CD4-positive, CD25-positive, alpha-beta regulatory T cell (primary cell): ENCODE results near the gene P3H2. TPM values are rescaled to one million over a fixed set of nuclear protein-coding genes. Genes with fewer than 3 reads are reported as not detected.

Experiments used
- ATAC-seq, 2 donors: fragments of 150-1000 bp; cut with Tn5 transposase; one replicate each; pipeline ENCODE4 v1.10.0; 2021; ENCODE audit warnings: low read depth in 2 of 2, moderate number of reproducible peaks in 2 of 2, moderate library complexity in 1 of 2
- DNase-seq, 3 donors: peaks; one replicate each; pipeline versions ENCODE4 v3.0.0 to v3.0.0-alpha.2; 2012 to 2022; ENCODE audit warnings: mixed read lengths in 1 of 3
- H3K27ac ChIP-seq: one replicate; pipeline ENCODE4 v1.7.0; 2013; ENCODE audit warnings: mild to moderate bottlenecking, low read length; ENCODE audit not compliant: insufficient read depth, poor library complexity, severe bottlenecking
- H3K27me3 ChIP-seq: one replicate; pipeline ENCODE4 v1.7.0; 2013; ENCODE audit warnings: low read length; ENCODE audit not compliant: control insufficient read depth, insufficient read depth
- H3K36me3 ChIP-seq: one replicate; pipeline ENCODE4 v1.7.0; 2013; ENCODE audit warnings: mild to moderate bottlenecking, low read length, moderate library complexity; ENCODE audit not compliant: control insufficient read depth, insufficient read depth
- H3K4me1 ChIP-seq: 2 replicates; pipeline ENCODE4 v1.7.0; 2013; ENCODE audit warnings: mild to moderate bottlenecking, low read length; ENCODE audit not compliant: insufficient read depth, control insufficient read depth, poor library complexity, severe bottlenecking
- H3K4me3 ChIP-seq: one replicate; pipeline ENCODE4 v1.7.0; 2013; ENCODE audit warnings: low read depth, mild to moderate bottlenecking, low read length, moderate library complexity
- H3K9me3 ChIP-seq, 2 experiments: 1 replicate in 1 of 2; 2 replicates in 1 of 2; pipeline ENCODE4 v1.7.0; 2013; ENCODE audit warnings: low read length in 2 of 2, mild to moderate bottlenecking in 1 of 2, moderate library complexity in 1 of 2; ENCODE audit not compliant: control insufficient read depth in 2 of 2
- H3K27ac Mint-ChIP-seq, 3 donors: one replicate each; pipeline ENCODE4 v1.8.0; 2020 to 2022; ENCODE audit warnings: mild to moderate bottlenecking in 3 of 3, mixed read lengths in 3 of 3, moderate library complexity in 2 of 3
- H3K27me3 Mint-ChIP-seq: one replicate; pipeline ENCODE4 v1.8.0; 2022; ENCODE audit warnings: mild to moderate bottlenecking, mixed read lengths
- H3K36me3 Mint-ChIP-seq: one replicate; pipeline ENCODE4 v1.8.0; 2020; ENCODE audit warnings: mixed read lengths
- H3K4me1 Mint-ChIP-seq, 4 donors: one replicate each; pipeline ENCODE4 v1.8.0; 2020 to 2022; ENCODE audit warnings: mixed read lengths in 4 of 4, mild to moderate bottlenecking in 1 of 4
- H3K4me3 Mint-ChIP-seq, 4 donors: one replicate each; pipeline ENCODE4 v1.8.0; 2020 to 2022; ENCODE audit warnings: mild to moderate bottlenecking in 4 of 4, mixed read lengths in 4 of 4, moderate library complexity in 3 of 4
- H3K9me3 Mint-ChIP-seq, 7 donors: one replicate each; pipeline ENCODE4 v1.8.0; 2020 to 2022; ENCODE audit warnings: mixed read lengths in 7 of 7, mild to moderate bottlenecking in 3 of 7, moderate library complexity in 2 of 7
- polyA plus RNA-seq, 4 donors: library from polyadenylated mRNA; unstranded; fragments of 300-500 nt; fragmentation: Illumina TruSeq; gene quantifications; one replicate each; pipeline ENCODE4 v1.2.3, GENCODE V29; 2021
- total RNA-seq: library from RNA; stranded (reverse); gene quantifications from one replicate; pipeline ENCODE4 v1.2.3, GENCODE V29; 2022

The P3H2 gene
- total and polyA plus RNA-seq, 5 donors from 2014 or later: not detected

- Mint-ChIP-seq H3K27ac (no peak overlapping the region), H3K9me3 (peaks cover 0 to 4% (median 0%) of the 10 kb centered on the region in 7 donors), H3K27me3 (peaks cover 38% of the 10 kb centered on the region), H3K4me1 (peaks cover 0 to 9% (median 3%) of the 10 kb centered on the region in 4 donors), H3K36me3 (no peaks in the 10 kb centered on the region), H3K4me3 (no peak overlapping the region)
- no peak for DNase-seq
- Histone ChIP-seq H3K4me3 (no peak overlapping the region), H3K27me3 (peaks cover 19% of the 10 kb centered on the region), H3K27ac (no peak overlapping the region), H3K36me3 (no peaks in the 10 kb centered on the region), H3K4me1 (peaks cover 9% of the 10 kb centered on the region), H3K9me3 (no peaks in the 10 kb centered on the region)
- no peak for ATAC-seq
Observed at GRCh38 chr3:190122198-190122771, 1.6 kb upstream of the P3H2 start.

GRCh38 chr3:190121383-190121782, 686 bp upstream of the P3H2 start:
- Mint-ChIP-seq H3K4me1 (peaks cover 0 to 9% (median 3%) of the 10 kb centered on the region in 4 donors), H3K36me3 (no peaks in the 10 kb centered on the region), H3K4me3 (no peak overlapping the region), H3K27me3 (peaks cover 45% of the 10 kb centered on the region), H3K9me3 (peaks cover 0 to 5% (median 0%) of the 10 kb centered on the region in 7 donors), H3K27ac (no peak overlapping the region)
- H3K27me3 ChIP-seq: peaks cover 19% of the 10 kb centered on the region
- no peaks in the 10 kb centered on the region for H3K36me3 ChIP-seq
- no peak overlapping the region for H3K27ac ChIP-seq
- no peak overlapping the region for H3K4me3 ChIP-seq
- peaks cover 9% of the 10 kb centered on the region for H3K4me1 ChIP-seq
- ATAC-seq (no peak), DNase-seq (no peak)
- H3K9me3 ChIP-seq: no peaks in the 10 kb centered on the region

- H3K4me1 ChIP-seq: peaks cover 9% of the 10 kb centered on the region
- peaks cover 0 to 9% (median 3%) of the 10 kb centered on the region in 4 donors for H3K4me1 Mint-ChIP-seq
- H3K27ac ChIP-seq: no peak overlapping the region
- H3K36me3 Mint-ChIP-seq: no peaks in the 10 kb centered on the region
- no peak overlapping the region for H3K4me3 ChIP-seq
- no peak for ATAC-seq
- no peak for DNase-seq
- no peaks in the 10 kb centered on the region for H3K9me3 ChIP-seq
- no peak overlapping the region for H3K4me3 Mint-ChIP-seq
- H3K27me3 ChIP-seq: peaks cover 19% of the 10 kb centered on the region
- H3K36me3 ChIP-seq: no peaks in the 10 kb centered on the region
- H3K9me3 Mint-ChIP-seq: peaks cover 0 to 5% (median 0%) of the 10 kb centered on the region in 7 donors
- H3K27ac Mint-ChIP-seq: no peak overlapping the region
- peaks cover 49% of the 10 kb centered on the region for H3K27me3 Mint-ChIP-seq
Observed at GRCh38 chr3:190121061-190121377, 322 bp upstream of the P3H2 start.

GRCh38 chr3:190119461-190120268, 1.0 kb downstream of the P3H2 start:
- H3K4me3 ChIP-seq: no peak overlapping the region
- H3K27ac Mint-ChIP-seq: no peak overlapping the region
- peaks cover 52% of the 10 kb centered on the region for H3K27me3 Mint-ChIP-seq
- ATAC-seq (no peak), DNase-seq (no peak)
- peaks cover 0 to 9% (median 3%) of the 10 kb centered on the region in 4 donors for H3K4me1 Mint-ChIP-seq
- H3K9me3 ChIP-seq: no peaks in the 10 kb centered on the region
- H3K4me1 ChIP-seq: peaks cover 9% of the 10 kb centered on the region
- H3K9me3 Mint-ChIP-seq: peaks cover 0 to 5% (median 0%) of the 10 kb centered on the region in 7 donors
- H3K36me3 Mint-ChIP-seq: no peaks in the 10 kb centered on the region
- H3K4me3 Mint-ChIP-seq: peak overlapping the region in 2 of 4 donors; percentile 52 to 84
- no peak overlapping the region for H3K27ac ChIP-seq
- no peaks in the 10 kb centered on the region for H3K36me3 ChIP-seq
- peaks cover 19% of the 10 kb centered on the region for H3K27me3 ChIP-seq

- no peak overlapping the region for H3K4me3 ChIP-seq
- Mint-ChIP-seq H3K27ac (no peak overlapping the region), H3K4me1 (peaks cover 0 to 9% (median 3%) of the 10 kb centered on the region in 4 donors), H3K9me3 (peaks cover 0 to 5% (median 0%) of the 10 kb centered on the region in 7 donors), H3K27me3 (peaks cover 47% of the 10 kb centered on the region), H3K36me3 (no peaks in the 10 kb centered on the region), H3K4me3 (no peak overlapping the region)
- DNase-seq (no peak), ATAC-seq (no peak)
- H3K9me3 ChIP-seq: no peaks in the 10 kb centered on the region
- peaks cover 17% of the 10 kb centered on the region for H3K27me3 ChIP-seq
- H3K27ac ChIP-seq: no peak overlapping the region
- H3K36me3 ChIP-seq: no peaks in the 10 kb centered on the region
- peaks cover 9% of the 10 kb centered on the region for H3K4me1 ChIP-seq
Observed at GRCh38 chr3:190118438-190118837, 2.3 kb downstream of the P3H2 start.

- Mint-ChIP-seq H3K27me3 (peaks cover 42% of the 10 kb centered on the region), H3K4me3 (no peak overlapping the region), H3K4me1 (peaks cover 0 to 9% (median 3%) of the 10 kb centered on the region in 4 donors), H3K36me3 (no peaks in the 10 kb centered on the region), H3K27ac (no peak overlapping the region), H3K9me3 (peaks cover 0 to 5% (median 0%) of the 10 kb centered on the region in 7 donors)
- H3K4me1 ChIP-seq: peaks cover 9% of the 10 kb centered on the region
- no peak overlapping the region for H3K27ac ChIP-seq
- no peaks in the 10 kb centered on the region for H3K9me3 ChIP-seq
- no peak for ATAC-seq
- H3K4me3 ChIP-seq: no peak overlapping the region
- H3K27me3 ChIP-seq: peaks cover 17% of the 10 kb centered on the region
- no peak for DNase-seq
- H3K36me3 ChIP-seq: no peaks in the 10 kb centered on the region
Observed at GRCh38 chr3:190117981-190118380, 2.7 kb downstream of the P3H2 start.

- ATAC-seq: no peak
- Histone ChIP-seq H3K27me3 (peaks cover 15% of the 10 kb centered on the region), H3K9me3 (no peaks in the 10 kb centered on the region), H3K4me3 (no peak overlapping the region), H3K4me1 (peaks cover 9% of the 10 kb centered on the region), H3K36me3 (no peaks in the 10 kb centered on the region), H3K27ac (no peak overlapping the region)
- H3K4me3 Mint-ChIP-seq: no peak overlapping the region
- no peaks in the 10 kb centered on the region for H3K36me3 Mint-ChIP-seq
- DNase-seq: no peak
- peaks cover 0 to 5% (median 0%) of the 10 kb centered on the region in 7 donors for H3K9me3 Mint-ChIP-seq
- H3K4me1 Mint-ChIP-seq: peaks cover 0 to 9% (median 3%) of the 10 kb centered on the region in 4 donors
- no peak overlapping the region for H3K27ac Mint-ChIP-seq
- H3K27me3 Mint-ChIP-seq: peaks cover 38% of the 10 kb centered on the region
Observed at GRCh38 chr3:190116551-190117067, 4.1 kb downstream of the P3H2 start.
